CD4-positive, alpha-beta T cell treated with Interleukin-4 for 4 hours (primary cell): ENCODE data around the gene KRTAP10-5.
"Not testable (repeated sequence)": the region's sequence is repeated elsewhere in the genome, so short reads cannot be mapped to it uniquely, and the experiment has no call there.

Experiments used
- DNase-seq: peaks from one replicate; pipeline ENCODE4 v3.0.0-alpha.2; 2020

The KRTAP10-5 gene

DNA sequence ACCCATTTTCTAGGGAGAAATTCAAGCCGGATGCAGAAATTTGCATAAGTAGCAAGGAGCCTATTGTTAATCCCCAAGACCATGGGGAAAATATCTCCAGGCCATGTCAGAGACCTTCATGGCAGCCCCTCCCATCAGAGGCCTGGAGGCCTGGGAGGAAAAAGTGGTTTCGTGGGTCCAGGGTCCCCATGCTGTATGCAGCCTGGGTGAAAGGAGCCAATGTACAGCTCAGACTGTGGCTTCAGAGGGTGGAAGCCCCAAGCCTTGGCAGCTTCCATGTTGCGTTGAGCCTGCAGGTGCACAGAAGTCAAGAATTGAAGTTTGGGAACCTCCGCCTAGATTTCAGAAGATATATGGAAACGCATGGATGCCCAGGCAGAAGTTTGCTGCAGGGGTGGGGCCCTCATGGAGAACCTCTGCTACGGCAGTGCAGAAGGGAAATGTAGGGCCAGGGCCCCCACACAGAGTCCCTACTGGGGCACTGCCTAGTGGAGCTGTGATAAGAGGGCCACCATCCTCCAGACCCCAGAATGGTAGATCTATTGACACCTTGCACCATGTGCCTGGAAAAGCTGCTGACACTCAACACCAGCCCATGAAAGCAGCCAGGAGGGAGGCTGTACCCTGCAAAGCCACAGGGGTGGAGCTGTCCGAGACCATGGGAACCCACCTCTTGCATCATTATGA, 29.9 kb upstream of the KRTAP10-5 start:
- DNase-seq: not testable (repeated sequence)

DNA sequence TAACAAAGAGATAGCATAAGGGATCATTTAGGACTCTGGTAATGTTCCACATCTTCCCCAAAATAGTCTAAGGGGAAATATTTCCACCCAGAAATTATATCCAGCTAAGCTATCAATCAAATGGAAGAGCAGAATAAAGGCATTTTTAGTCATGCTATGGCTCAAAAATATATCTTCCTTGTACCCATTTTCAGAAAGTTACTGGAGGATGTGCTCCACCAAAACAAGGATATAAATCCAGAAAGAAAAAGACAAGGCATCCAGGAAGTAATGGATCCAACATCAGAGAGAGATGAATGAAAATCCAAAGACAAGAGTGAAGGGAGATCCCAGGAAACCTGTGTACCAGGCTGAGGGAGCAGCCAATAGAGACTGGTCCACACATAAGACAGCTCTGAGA, 28.8 kb upstream of the KRTAP10-5 start:
- no peak for DNase-seq

DNA sequence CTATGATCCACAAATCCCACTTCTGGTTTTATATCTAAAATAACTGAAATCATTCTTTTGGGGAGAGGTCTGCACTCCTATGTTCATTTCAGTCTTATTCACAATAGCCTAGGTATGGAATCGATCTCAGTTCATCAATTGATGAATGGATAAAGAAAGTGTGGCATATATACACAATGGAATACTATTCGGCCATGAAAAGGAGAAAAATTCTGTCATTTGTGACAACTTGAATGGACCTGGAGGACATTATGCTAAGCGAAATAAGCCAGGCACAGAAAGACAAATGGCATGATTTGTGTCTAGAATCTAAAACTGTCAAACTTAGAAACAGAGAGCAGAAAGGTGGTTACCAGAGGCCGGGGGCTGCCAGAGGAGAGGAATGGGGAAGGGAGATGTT, 26.1 kb upstream of the KRTAP10-5 start:
- no peak for DNase-seq

DNA sequence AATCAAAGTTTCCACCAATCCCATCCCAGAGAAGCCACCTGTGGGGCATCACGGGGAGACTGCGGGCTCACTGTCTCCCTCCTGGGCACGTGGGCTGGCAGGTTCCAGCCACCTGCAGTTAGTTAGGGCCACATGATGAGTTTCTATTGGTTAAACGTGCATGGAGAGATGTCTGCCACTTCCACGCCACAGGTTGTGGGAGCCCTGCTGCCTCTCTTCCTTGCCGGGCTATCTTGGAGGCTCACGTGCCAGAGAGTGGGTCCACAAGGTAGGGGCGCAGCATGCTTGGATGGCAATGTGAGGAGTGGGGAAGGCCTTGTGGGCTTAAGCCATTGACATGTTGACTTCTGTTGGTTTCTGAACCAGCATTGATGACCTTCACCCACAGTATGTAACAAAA, 23.5 kb upstream of the KRTAP10-5 start:
- DNase-seq: no peak

DNA sequence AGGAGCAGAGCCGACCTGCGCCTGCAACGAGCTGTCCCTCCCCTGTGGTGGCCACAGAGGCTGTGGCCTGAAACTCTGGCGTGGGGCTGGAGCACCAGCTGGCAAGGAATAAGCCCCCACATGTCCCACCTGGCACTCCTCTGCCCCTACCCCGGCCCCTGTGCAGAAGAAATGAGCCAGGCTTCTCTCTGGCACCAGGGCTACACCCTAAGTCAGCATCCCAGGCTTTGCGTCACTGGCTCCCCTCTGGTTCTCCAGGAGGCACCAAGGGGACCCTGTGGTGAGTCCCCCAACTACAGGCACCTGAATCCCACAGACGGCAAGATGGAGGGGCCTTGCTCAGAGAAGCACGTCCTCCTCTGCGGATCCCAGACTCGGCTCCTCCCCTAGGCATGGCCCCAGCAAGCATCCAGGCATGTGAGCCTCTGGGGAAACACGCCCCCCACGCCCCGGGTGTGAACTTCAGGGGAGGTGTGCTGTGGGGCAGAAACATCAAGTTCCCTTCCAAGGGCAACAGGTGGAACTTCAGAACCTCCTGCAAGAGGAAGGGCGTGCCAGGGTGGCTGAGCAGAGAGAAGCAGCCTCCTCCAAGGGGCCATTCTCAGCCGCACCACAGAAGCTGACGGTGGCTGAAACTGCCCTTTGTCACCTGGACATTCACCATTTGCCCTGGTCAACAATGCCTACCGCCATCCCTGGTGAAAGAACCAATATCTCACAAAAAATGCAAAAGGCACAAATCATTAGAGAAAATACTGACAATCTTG, 22.9 kb upstream of the KRTAP10-5 start:
- DNase-seq: no peak

DNA sequence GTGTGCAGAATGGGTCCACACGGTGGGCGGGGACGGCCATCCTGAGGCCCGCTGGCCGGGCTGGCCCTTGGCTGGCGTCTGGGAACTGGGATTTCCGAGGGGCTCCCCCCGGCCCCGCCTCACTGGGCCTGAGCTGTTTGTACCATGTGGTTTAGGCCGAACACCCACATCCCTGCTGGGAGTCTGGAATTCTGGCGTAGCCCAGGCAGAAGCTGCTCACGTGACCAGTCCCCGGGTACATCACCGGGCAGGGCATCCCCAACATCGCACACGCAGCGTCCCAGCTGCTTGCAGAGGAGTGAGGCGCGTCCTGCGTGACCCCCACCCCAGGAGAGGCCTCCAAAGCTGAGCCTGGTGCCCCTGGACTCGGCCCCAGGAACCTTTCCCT, 22.1 kb upstream of the KRTAP10-5 start:
- no peak for DNase-seq

DNA sequence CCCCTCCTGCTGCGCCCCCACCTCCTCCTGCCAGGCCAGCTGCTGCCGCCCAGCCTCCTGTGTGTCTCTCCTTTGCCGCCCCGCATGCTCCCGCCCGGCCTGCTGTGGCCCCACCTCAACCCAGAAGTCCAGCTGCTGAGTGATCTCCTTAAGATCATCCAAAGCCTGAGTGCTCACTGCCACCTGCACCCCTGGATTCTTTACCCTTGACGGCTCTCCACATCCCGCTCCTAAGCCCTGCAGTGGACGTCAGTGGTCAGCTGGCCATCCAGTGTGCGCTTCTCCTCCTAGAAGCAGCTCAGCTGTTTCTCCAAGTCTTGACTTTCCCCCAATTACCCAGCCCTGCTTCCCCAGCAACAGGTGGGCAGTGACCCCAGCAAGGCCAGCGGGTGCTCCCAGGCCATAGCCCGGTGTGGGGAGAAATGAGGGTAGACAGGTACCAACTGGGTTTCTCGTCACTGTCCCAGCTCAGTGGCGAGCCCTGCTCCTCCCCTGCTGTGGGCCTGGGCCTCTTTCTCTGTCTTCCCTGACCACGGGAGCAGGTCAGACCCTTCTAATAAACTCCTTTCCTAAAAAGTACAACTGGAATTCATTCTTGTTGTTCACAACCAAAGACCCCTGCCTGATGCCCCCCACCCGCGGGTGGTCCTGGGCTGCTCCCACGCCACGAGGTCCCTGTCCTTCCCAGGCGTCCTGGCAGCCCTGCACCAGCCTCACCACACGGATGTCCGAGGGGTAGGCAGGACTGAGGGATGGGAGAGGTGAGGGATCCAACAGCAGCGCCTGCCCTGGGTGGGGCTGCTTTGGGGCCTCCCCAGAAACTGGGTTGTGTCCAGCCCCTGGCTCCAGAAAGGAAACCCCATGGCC, 21.4 kb upstream of the KRTAP10-5 start:
- no peak for DNase-seq

DNA sequence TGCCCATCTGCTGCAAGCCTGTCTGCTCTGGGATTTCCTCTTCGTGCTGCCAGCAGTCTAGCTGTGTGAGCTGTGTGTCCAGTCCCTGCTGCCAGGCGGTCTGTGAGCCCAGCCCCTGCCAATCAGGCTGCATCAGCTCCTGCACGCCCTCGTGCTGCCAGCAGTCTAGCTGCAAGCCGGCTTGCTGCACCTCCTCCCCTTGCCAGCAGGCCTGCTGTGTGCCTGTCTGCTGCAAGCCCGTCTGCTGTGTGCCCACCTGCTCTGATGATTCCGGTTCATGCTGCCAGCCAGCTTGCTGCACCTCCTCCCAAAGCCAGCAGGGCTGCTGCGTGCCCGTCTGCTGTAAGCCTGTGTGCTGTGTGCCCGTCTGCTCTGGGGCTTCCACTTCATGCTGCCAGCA, 20.7 kb upstream of the KRTAP10-5 start:
- not testable (repeated sequence) for DNase-seq

DNA sequence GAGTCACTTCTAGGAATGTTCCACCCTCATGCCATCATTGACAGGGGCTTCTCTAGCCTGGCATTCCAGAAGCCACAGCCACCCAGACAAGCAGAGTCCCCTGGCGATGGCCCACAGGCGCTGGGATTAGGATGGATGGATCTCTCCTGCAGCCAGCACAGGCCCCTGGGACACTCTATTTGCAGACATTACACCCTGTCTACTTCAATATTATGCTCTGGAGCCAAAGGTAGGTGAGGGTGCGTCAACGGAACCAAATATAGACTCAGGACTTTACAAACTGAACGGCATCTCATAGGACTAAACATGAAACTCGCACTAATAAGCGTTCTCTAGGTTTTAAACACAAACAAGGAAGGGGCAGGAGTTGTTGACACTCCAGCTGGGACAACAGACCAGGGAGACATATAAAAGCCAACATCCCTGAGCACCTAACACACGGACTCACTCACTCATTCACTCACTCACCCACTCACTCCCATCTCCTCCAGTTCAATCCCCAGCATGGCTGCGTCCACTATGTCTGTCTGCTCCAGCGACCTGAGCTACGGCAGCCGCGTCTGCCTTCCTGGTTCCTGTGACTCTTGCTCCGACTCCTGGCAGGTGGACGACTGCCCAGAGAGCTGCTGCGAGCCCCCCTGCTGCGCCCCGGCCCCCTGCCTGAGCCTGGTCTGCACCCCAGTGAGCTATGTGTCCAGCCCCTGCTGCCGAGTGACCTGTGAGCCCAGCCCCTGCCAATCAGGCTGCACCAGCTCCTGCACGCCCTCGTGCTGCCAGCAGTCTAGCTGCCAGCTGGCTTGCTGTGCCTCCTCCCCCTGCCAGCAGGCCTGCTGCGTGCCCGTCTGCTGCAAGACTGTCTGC, 19.9 kb upstream of the KRTAP10-5 start, which contains the start of gene KRTAP10-7:
TSS of gene KRTAP10-7 (plus strand) at position 480 of the 861 bp plus-strand sequence. CDS start at position 505, 25 bp downstream.
- DNase-seq: not testable (repeated sequence)

DNA sequence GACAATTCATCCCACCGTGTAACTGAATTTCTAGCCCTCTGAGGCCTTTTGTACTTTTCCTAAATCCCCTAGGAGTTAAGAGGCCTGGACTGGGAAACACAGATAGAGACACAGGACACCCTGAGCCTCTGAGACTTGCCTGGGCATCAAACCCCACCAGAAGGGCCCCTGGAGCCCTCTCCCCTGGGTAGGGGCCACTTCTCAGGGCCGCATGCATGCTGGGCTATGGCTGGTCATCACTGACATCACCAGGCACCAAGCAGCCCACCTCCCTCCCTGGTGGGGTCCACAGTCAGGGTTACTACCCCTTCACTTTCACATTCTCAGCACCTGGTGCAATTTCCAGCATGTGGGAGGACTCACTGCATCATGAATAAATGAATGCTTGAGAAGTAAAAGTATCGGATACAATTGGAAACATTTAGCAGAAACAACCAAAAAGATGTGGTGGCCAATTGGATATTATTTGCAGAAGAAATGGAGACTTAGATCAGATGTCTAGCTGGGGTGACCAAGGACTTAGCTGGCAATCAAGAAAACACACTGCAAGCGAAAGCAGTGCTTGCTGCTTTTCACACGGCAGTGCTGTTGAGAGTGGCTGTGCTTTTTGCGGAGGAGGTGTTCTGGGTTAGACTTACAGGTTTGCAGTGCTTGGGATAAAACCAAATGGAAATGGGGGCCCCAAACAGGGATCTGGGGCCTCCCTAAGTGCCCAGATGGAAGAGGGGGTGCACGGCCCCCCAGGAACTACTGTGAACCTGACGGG, 19.0 kb upstream of the KRTAP10-5 start:
- no peak for DNase-seq

DNA sequence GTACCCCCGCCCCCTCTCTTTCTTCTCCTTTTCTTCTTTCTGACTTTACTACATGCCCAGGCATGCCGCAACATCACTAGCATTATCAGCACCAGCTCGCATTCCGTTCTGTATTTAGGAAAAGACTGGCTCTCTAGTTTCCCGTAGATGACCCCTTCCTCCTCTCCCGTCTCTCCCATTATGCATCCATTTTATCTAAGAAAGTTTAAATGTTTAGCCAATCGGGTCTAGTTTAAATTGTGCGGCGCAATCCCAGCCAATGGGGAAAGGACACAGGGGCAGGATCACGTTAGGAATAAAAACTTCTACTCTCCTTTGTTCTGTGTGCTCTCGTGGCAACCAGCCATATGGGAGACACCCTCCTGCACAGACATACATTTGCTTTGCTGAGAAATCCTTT, 17.7 kb upstream of the KRTAP10-5 start:
- no peak for DNase-seq

DNA sequence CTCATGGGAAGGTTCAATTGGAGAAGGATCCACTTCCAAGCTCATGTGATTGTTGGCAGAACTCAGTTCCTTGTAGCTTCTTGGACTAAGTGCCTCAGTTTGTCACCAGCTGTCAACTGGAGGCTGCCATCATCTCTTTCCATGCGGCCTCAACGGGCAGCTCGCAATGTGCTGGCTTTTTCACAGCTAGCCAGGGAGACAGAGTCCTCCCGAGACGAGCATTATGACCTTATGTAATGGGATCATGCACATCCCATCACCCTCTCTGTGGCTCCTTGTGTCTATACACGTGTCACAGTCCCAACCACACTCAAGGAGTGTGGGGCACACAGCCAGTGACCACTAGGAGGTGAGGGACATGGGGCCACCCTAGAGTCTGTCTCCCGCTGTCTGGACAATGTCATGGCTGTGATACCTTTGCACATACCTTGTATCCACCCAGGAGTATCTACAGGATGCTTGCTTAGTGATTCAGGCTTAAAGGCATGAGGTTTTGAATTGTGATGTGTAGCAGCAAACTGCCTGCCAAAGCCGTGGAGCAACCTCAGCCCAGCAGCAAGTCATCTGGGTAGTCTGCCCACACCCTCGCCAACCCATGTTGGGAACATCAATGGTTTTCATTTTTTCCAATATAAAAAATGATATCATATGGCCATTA, 15.8 kb upstream of the KRTAP10-5 start:
- DNase-seq: no peak

DNA sequence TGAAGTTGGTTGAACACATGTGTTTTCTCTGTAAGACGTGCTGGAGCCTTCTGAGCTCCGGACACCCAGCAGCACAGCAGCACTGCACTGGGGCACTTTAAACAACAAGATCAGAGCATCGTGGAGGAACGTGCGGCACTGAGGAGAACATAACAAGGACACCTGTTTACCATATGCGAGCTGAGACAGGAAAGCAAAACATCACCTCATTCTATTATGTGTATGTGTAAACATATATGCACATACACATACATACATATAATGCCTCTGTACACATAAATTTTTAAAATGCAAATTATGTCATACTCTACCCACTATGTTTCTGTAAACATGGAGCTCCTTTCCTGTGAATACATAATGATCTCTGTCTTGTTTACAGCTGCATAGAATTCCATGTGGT, 15.1 kb upstream of the KRTAP10-5 start:
- no peak for DNase-seq

DNA sequence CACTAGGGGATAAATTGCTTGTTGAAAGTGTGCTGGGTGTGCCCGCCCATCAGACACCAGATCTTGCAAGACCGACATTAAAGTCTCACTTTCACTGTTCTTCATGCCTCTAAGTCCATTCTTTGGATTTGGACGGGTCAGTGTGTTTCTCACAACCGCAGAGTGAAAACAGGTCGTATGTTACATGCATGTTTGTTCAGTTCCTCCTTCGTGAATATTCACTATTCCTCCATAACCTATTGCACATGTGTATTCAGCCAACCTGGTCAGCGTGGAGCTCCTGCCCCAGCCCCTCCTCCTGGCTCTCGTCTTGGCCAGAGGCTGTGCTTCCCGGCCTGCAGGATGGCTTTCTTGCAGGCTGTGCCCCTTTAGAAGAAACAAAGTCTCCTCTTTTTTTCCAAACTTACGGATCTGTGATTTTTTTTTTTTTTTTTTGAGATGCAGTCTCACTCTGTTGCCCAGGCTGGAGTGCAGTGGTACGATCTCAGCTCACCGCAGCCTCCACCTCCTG, 14.1 kb upstream of the KRTAP10-5 start:
- DNase-seq: no peak

DNA sequence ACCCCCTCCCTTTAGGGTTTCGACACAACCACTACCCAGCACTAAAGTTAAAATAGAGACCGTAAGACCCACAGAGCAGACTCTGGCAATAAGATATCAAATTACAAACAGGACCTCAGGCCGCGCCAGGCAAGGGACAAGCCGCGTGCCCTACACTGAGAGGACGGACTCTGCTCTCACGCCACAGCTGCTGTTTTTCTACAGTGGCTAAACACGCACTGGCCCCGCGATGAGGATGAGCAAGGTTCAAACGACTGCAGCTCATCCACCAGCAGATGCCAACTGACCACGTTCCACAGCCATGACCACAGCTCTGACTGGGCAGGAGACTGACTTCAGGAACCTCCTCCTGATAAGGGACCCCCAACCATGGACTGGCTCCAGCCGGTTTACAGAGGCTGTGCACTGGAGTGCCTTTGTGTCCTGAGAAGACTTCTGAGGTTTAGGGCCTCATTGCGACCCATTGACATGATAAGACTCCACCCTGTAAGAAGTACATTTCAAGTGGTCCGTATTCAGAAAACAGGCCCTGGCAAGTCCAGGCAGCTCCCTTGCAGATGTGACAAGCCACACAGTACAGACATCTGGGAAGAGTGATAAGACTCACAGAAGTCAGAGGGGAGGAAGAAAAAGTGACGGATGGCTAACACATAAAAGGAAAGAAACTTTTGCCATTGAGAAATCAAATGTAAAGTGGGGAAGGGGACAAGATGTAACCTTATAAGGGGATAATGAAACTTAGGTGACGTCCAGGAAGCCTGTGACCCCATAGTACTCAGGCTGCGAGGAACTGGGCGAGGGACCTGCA, 13.4 kb upstream of the KRTAP10-5 start:
- DNase-seq: no peak

DNA sequence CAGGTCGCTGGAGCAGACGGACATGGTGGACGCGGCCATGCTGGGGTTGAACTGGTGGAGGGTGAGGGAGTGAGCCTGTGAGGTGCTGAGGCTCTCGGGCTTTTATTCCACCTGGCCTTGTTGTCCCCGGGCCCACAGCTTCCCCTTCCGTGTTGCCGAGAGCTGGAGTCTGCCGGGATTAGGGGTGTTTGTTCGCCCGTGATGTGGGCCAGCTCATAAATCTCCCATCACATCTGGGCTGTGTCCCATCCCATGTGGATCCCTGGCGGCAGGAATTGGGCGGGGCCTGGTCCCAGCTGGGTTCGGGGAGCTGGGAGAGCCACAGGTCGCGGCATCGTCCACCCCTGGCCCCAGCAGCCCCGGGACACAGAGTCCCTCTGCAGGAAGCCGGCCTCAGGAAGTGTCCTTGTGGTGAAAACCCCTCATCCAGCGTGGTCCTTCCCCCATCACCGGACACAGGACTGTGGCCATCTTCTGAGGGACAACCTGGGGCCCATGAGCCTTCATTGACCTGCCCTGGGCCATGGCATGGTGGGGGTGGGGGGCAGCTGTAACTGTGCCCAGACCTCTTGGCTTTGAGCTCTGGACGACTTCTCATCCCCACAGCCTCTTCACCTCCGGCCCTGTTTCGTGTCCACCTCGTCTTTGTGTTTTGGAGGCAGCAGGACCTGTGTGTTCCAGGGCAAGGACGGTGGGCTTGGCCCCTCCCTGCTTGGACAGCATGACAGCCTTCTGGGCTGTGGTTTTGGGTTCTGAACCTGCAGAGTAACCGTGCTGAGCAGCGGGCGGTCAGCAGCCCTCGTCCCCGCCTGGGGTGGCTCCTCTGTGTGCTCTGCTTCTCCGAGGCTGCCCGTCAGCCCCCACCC, 12.3 kb upstream of the KRTAP10-5 start, which contains the start of gene KRTAP10-6:
TSS of gene KRTAP10-6 (minus strand) at position 60 of the 866 bp plus-strand sequence. CDS start at position 39, 21 bp downstream.
- no peak for DNase-seq

DNA sequence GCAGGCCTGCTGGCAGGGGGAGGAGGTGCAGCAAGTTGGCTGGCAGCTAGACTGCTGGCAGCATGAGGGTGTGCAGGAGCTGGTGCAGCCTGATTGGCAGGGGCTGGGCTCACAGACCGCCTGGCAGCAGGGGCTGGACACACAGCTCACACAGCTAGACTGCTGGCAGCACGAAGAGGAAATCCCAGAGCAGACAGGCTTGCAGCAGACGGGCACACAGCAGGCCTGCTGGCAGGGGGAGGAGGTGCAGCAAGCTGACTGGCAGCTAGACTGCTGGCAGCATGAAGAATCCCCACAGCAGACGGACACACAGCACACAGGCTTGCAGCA, 11.4 kb upstream of the KRTAP10-5 start:
- DNase-seq: not testable (repeated sequence)

DNA sequence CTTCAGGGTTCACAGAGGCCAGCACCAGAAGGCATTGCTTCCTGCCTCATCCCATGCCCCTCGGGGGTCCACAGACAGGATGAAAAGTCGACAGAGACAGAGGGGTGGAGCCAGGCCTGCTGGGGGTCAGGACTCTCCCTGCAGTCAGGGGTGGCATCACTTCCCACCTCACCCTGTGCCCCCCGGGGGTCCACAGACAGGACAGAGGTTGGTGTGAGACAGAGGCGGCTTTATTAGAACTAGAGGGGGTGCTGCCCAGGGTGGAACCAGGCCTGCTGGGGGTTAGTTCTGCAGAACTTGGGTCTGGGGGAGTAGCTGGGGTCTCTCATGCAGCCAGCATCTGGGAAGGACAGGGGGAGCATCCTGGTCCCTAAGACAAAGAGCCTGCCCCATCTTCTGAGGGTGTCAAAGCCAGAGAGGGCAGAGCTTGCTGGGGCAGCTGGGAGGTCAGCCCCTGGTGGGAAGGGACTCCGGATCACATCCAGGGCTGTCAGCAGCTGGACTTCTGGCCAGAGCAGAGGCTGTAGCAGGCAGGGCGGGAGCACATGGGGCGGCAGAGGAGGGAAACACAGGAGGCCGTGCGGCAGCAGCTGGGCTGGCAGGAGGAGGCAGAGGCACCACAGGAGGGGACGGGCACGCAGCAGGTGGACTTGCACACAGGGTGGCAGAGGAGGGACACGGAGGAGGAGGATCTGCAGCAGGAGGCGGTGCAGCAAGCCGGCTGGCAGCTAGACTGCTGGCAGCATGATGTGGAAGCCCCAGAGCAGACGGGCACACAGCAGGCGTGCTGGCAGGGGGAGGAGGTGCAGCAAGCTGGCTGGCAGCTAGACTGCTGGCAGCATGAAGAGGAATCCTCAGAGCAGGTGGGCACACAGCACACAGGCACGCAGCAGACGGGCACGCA, 10.7 kb upstream of the KRTAP10-5 start:
- not testable (repeated sequence) for DNase-seq
